Lower leg skin (tissue), 4 donors: Measurements from ENCODE around the gene MYO10. TPM values are rescaled to one million over a fixed set of nuclear protein-coding genes. Genes with fewer than 3 reads are reported as not detected.
"Not testable (repeated sequence)": the region's sequence is repeated elsewhere in the genome, so short reads cannot be mapped to it uniquely, and the experiment has no call there.

Source experiments
- DNase-seq, 2 donors: peaks; one replicate each; pipeline ENCODE4 v3.0.0-alpha.2; 2019; ENCODE audit warnings: low spot score in 2 of 2
- H3K4me3 ChIP-seq: fragments of 200-600 bp; sonication (generic); 2 replicates; pipeline ENCODE4 v1.5.1; 2017; ENCODE audit warnings: mild to moderate bottlenecking, low read depth; ENCODE audit not compliant: poor library complexity, severe bottlenecking
- POLR2A ChIP-seq, 2 donors: fragments of 450-650 bp; IDR thresholded peaks; one replicate each; pipeline ENCODE4 v1.6.1; 2016 to 2017; ENCODE audit warnings: antibody characterized with exemption in 2 of 2, mild to moderate bottlenecking in 1 of 2, moderate library complexity in 1 of 2
- WGBS, 2 donors: methylation state at CpG; one replicate each; pipeline ENCODE4 v1.1.5; 2018; 5-methylcytosine and 5-hydroxymethylcytosine counted together
- intact Hi-C: fragments of 100-400 bp; cut with DNase I; formaldehyde crosslinking; loops from one replicate; pipeline ENCODE4 v1.15.0; 2023; ENCODE audit warnings: low total_unique reads
- total RNA-seq, 4 donors: library from RNA; depleted of rRNA; stranded (reverse); fragments of >200 nt; gene quantifications; one replicate each; pipeline ENCODE4 v1.1.0, GENCODE V29; 2016
- TF ChIP-seq, protein P1 (sequence below), 3 donors: fragments of 450-650 bp; IDR thresholded peaks; one replicate each; pipeline ENCODE4 v1.5.1; 2016; ENCODE audit warnings: antibody characterized with exemption in 3 of 3, mild to moderate bottlenecking in 3 of 3, moderate library complexity in 2 of 3

MYO10 gene
- total RNA-seq, result 10 to 100 TPM; 34.7 to 57.4 (median 47.3) TPM

DNA sequence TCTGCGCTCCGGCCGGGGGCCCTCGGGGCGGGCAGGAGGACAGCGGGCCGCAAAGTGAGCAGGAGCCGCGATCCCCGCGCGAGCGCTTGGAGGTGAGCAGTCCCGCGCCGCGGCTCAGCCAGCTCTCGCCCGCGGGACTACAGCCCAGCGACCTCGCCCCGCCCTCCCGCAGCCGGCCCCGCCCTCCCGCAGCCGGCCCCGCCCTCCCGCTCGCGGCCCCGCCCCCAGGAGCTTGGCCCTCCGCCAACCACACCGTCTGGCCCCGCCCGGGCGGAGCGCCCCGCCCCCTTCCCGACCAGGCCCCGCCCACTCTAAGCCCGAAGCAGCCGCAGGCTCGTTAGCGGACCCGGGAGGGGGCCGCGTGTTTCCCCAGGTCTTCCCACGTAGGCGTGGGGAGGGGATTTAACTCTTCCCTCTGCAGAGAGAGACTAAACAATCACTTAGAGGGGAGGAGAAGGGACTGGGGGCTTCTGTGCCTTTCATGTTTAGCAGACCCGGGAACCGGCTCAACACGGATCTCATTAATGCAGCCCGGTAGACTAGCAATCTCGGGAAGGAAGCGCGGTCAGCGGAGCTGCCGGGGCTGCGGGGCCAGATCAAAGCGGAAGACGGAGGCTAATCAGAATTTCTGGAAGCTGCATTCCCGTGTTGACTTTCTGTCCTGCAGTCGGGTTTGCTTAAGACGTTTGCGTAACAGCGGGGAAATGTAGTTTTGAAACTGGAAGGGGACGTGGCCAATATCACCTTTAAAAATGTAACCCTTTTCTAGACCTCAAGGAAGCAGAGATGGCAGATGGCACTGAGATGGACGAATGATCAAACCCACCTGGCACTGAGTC, at the start of gene MYO10:
MYO10 (minus strand) TSS at position 139 of the 839 bp plus-strand sequence. CDS start 480 bp downstream, outside the sequence.
- WGBS, 2 donors, result 1 to 2% methylated on average over 36 to 48 of the region's 70 CpGs
- DNase-seq, result peak; percentile 62 to 96
- TF ChIP-seq, protein P1, sequence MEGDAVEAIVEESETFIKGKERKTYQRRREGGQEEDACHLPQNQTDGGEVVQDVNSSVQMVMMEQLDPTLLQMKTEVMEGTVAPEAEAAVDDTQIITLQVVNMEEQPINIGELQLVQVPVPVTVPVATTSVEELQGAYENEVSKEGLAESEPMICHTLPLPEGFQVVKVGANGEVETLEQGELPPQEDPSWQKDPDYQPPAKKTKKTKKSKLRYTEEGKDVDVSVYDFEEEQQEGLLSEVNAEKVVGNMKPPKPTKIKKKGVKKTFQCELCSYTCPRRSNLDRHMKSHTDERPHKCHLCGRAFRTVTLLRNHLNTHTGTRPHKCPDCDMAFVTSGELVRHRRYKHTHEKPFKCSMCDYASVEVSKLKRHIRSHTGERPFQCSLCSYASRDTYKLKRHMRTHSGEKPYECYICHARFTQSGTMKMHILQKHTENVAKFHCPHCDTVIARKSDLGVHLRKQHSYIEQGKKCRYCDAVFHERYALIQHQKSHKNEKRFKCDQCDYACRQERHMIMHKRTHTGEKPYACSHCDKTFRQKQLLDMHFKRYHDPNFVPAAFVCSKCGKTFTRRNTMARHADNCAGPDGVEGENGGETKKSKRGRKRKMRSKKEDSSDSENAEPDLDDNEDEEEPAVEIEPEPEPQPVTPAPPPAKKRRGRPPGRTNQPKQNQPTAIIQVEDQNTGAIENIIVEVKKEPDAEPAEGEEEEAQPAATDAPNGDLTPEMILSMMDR (IDR thresholded peaks at IDR 0.05), result no peak
- TF ChIP-seq POLR2A (IDR thresholded peaks at IDR 0.05), result no peak
- intact Hi-C loops, result no loop called here
- H3K4me3 ChIP-seq, result peak within 1 kb of the TSS; percentile 82

DNA sequence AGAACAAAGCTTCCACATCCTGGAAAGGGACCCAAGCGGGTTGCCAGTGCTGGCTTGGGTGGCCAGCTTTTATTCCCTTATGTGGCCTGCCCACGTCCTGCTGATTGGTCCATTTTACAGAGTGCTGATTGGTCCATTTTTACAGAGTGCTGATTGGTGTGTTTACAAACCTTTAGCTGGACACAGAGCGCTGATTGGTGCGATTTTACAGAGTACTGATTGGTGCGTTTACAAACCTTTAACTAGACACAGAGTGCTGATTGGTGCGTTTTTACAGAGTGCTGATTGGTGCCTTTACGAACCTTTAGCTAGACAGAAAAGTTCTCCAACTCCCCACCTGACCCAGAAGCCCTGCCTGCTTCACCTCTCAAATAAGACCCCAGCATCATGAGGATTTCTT, 49.2 kb upstream of the MYO10 start:
- DNase-seq, intact Hi-C loops, H3K4me3 ChIP-seq: not testable (repeated sequence)
- WGBS, 2 donors, result 89 to 92% methylated on average over 7 of the region's 7 CpGs

DNA sequence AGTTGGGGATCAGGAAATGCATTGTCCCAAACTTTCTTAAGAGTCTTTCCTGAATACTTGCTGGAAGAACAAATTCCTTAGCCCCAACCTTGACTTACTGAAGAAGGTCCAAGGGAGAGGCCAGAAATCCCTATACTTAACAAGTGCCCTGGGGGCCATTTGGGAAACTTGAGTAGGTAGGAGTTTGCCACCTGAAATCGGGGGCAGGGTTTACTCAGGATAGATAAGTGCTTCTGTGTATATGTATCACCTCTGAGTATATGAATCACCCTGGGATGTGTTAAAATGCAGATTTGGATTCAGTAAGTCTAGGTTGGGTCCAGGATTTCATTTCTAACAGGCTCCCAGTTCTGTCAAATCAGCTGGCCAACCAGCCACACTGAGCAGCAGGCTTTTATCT, 47.9 kb upstream of the MYO10 start:
- H3K4me3 ChIP-seq, result no peak overlapping the region
- 59 to 67% methylated on average over 1 of the region's 1 CpG for WGBS, 2 donors
- DNase-seq, result peak in 1 of 2 donors; percentile 25
- intact Hi-C loops, result no loop called here
- TF ChIP-seq POLR2A (IDR thresholded peaks at IDR 0.05), result no peak
- TF ChIP-seq, protein P1 (IDR thresholded peaks at IDR 0.05), result no peak

DNA sequence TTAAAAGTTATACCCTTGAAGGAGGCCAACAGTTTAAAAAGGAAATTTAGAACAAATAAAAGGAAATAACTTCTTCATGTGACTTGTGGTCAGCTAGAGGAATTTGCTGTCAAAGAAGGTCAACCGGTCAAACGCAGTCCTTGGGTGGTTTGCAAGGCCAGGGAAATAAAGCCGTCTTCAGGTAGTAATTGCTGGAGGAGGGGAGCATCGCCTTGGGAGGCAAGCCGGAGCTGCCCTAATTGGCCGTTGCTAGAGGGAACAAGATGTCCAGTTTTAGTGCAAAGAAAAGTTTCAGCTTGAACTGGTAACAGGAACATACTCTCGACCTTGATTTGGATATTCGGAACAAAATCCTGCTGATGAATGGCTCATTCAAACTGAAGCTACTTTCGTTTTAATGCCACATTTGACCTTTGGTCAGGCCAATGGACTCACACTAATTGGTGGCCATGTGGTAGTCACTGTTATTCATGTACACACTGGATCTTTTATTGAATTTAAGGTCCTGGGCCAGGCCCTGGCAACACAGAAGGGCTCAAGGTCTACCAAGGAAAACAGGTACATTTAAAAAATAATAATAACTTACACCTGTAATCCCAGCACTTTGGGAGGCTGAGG, 47.0 kb upstream of the MYO10 start:
- intact Hi-C loops, result no loop called here

DNA sequence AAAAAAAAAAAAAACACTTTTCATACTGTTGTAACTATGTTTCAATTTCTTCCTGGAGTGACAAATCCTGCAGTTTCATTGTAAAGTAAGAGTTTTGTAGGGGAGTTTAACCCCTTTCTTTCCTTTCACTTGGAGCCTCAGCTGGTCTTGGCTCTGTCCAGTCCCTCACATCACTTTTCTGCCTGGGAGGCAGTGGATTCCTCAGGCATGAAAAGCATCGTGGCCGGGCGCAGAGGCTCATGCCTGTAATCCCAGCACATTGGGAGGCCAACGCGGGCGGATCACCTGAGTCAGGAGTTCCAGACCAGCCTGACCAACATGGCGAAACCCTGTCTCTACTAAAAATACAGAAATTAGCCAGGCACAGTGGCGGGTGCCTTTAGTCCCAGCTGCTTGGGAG, 45.6 kb upstream of the MYO10 start:
- 90% methylated on average over 8 of the region's 8 CpGs for whole genome bisulfite sequencing, 2 donors
- intact Hi-C loops, result no loop called here
- DNase-seq, result peak in 1 of 2 donors; percentile 42
- TF ChIP-seq, protein P1 (IDR thresholded peaks at IDR 0.05), result no peak
- H3K4me3 ChIP-seq, result no peak overlapping the region

More for the DNA sequence above, 47.0 kb upstream of the MYO10 start:
- peak in 1 of 2 donors; percentile 50 for DNase-seq
- TF ChIP-seq, protein P1 (IDR thresholded peaks at IDR 0.05), result no peak
- TF ChIP-seq POLR2A (IDR thresholded peaks at IDR 0.05), result no peak
- WGBS, 2 donors, result 68 to 69% methylated on average over 9 of the region's 9 CpGs
- no peak overlapping the region for H3K4me3 ChIP-seq

DNA sequence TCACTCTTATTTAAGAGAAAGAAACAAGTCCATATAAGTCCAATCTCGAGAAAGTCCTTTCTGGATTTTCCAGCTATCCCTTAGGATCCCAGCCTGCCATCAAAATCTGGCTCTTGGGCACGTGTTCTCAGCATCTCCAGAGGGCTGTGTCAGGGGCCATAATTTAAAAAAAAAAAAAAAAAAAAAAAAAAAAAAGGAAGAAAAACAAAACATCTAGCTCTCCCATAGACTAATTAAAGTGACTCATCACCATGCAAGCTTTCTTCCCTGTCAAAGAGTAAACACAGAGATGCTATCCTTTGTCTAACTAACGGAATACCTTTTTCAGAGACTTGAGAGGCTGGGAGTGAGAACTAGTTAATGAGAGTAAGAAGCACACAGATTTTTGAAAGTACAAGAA, 44.9 kb upstream of the MYO10 start:
- WGBS, 2 donors, result 50 to 59% methylated on average over 3 of the region's 3 CpGs
- peak in 1 of 2 donors; percentile 17 for DNase-seq
- TF ChIP-seq, protein P1 (IDR thresholded peaks at IDR 0.05), result no peak
- no peak for TF ChIP-seq POLR2A (IDR thresholded peaks at IDR 0.05)
- H3K4me3 ChIP-seq, result no peak overlapping the region
- intact Hi-C loops, result no loop called here
